ENCODE measurements around the gene EYS. TPM values are rescaled to one million over a fixed set of nuclear protein-coding genes. Genes with fewer than 3 reads are reported as not detected.

The EYS gene
- total RNA-seq, 1 donor from 2014 or later, result not detected

GRCh38 chr6:64231928-64232327, 1475.1 kb downstream of the EYS start:
- Mint-ChIP-seq H3K4me3 (ENCODE audit: unreplicated experiment) (no peak overlapping the region), H3K36me3 (ENCODE audit: low read depth, unreplicated experiment) (no peaks in the 10 kb centered on the region), H3K27me3 (ENCODE audit: unreplicated experiment) (peaks cover 1% of the 10 kb centered on the region), H3K27ac (ENCODE audit: unreplicated experiment) (no peak overlapping the region), H3K9me3 (ENCODE audit: unreplicated experiment) (no peaks in the 10 kb centered on the region), H3K4me1 (ENCODE audit: unreplicated experiment) (no peaks in the 10 kb centered on the region)
- no peak for DNase-seq (ENCODE audit: low spot score)
- no peak for TF ChIP-seq CTCF (IDR thresholded peaks at IDR 0.05; ENCODE audit: unreplicated experiment)

- H3K9me3 Mint-ChIP-seq (ENCODE audit: unreplicated experiment), result no peaks in the 10 kb centered on the region
- peaks cover 1% of the 10 kb centered on the region for H3K27me3 Mint-ChIP-seq (ENCODE audit: unreplicated experiment)
- no peaks in the 10 kb centered on the region for H3K4me1 Mint-ChIP-seq (ENCODE audit: unreplicated experiment)
- no peak overlapping the region for H3K4me3 Mint-ChIP-seq (ENCODE audit: unreplicated experiment)
- no peak for DNase-seq (ENCODE audit: low spot score)
- no peak for TF ChIP-seq CTCF (IDR thresholded peaks at IDR 0.05; ENCODE audit: unreplicated experiment)
- no peaks in the 10 kb centered on the region for H3K36me3 Mint-ChIP-seq (ENCODE audit: low read depth, unreplicated experiment)
- H3K27ac Mint-ChIP-seq (ENCODE audit: unreplicated experiment), result no peak overlapping the region
Observed at GRCh38 chr6:64230530-64230929, 1476.5 kb downstream of the EYS start.

- no peak overlapping the region for H3K4me3 Mint-ChIP-seq (ENCODE audit: unreplicated experiment)
- H3K9me3 Mint-ChIP-seq (ENCODE audit: unreplicated experiment), result no peaks in the 10 kb centered on the region
- DNase-seq (ENCODE audit: low spot score), result no peak
- H3K27me3 Mint-ChIP-seq (ENCODE audit: unreplicated experiment), result peaks cover 1% of the 10 kb centered on the region
- TF ChIP-seq CTCF (IDR thresholded peaks at IDR 0.05; ENCODE audit: unreplicated experiment), result no peak
- no peaks in the 10 kb centered on the region for H3K4me1 Mint-ChIP-seq (ENCODE audit: unreplicated experiment)
- H3K27ac Mint-ChIP-seq (ENCODE audit: unreplicated experiment), result no peak overlapping the region
- H3K36me3 Mint-ChIP-seq (ENCODE audit: low read depth, unreplicated experiment), result no peaks in the 10 kb centered on the region
Observed at GRCh38 chr6:64227863-64228262, 1479.2 kb downstream of the EYS start.

- H3K36me3 Mint-ChIP-seq (ENCODE audit: low read depth, unreplicated experiment), result no peaks in the 10 kb centered on the region
- no peak for DNase-seq (ENCODE audit: low spot score)
- peaks cover 1% of the 10 kb centered on the region for H3K27me3 Mint-ChIP-seq (ENCODE audit: unreplicated experiment)
- H3K4me3 Mint-ChIP-seq (ENCODE audit: unreplicated experiment), result no peak overlapping the region
- no peak overlapping the region for H3K27ac Mint-ChIP-seq (ENCODE audit: unreplicated experiment)
- no peaks in the 10 kb centered on the region for H3K4me1 Mint-ChIP-seq (ENCODE audit: unreplicated experiment)
- TF ChIP-seq CTCF (IDR thresholded peaks at IDR 0.05; ENCODE audit: unreplicated experiment), result no peak
- H3K9me3 Mint-ChIP-seq (ENCODE audit: unreplicated experiment), result no peaks in the 10 kb centered on the region
Observed at GRCh38 chr6:64225503-64225902, 1481.5 kb downstream of the EYS start.

GRCh38 chr6:64224819-64225218, 1482.2 kb downstream of the EYS start:
- Mint-ChIP-seq H3K36me3 (ENCODE audit: low read depth, unreplicated experiment) (no peaks in the 10 kb centered on the region), H3K4me1 (ENCODE audit: unreplicated experiment) (no peaks in the 10 kb centered on the region), H3K9me3 (ENCODE audit: unreplicated experiment) (no peaks in the 10 kb centered on the region), H3K27ac (ENCODE audit: unreplicated experiment) (no peak overlapping the region), H3K27me3 (ENCODE audit: unreplicated experiment) (peaks cover 1% of the 10 kb centered on the region), H3K4me3 (ENCODE audit: unreplicated experiment) (no peak overlapping the region)
- no peak for DNase-seq (ENCODE audit: low spot score)
- TF ChIP-seq CTCF (IDR thresholded peaks at IDR 0.05; ENCODE audit: unreplicated experiment), result no peak

Measured in endothelial cell (in vitro differentiated cells).